K562 (cell line): Measurements from ENCODE around the gene DCTN2. TPM values are rescaled to one million over a fixed set of nuclear protein-coding genes. Genes with fewer than 3 reads are reported as not detected.

Experiments used
- ARID1B ChIP-seq: fragments of 450-650 bp; IDR thresholded peaks from 2 replicates; pipeline ENCODE4 v1.6.1; 2016; ENCODE audit warnings: antibody characterized with exemption, mild to moderate bottlenecking, inconsistent platforms
- CBX1 ChIP-seq: sonication (generic); IDR thresholded peaks from 2 replicates; pipeline ENCODE4 v1.6.1; 2016; ENCODE audit warnings: antibody characterized with exemption, low read depth, mild to moderate bottlenecking
- CXXC5 ChIP-seq: fragments of 250-450 bp; sonication (Bioruptor Pico); IDR thresholded peaks from 2 replicates; pipeline ENCODE4 v1.8.0; 2022; ENCODE audit warnings: inconsistent platforms, mild to moderate bottlenecking, moderate library complexity
- DMBX1 ChIP-seq: fragments of 250-450 bp; sonication (Bioruptor Pico); IDR thresholded peaks from 2 replicates; pipeline ENCODE4 v1.8.0; 2022; ENCODE audit warnings: inconsistent platforms, mild to moderate bottlenecking, moderate library complexity, borderline replicate concordance
- ETV5 ChIP-seq: sonication (generic); formaldehyde crosslinking; IDR thresholded peaks from 2 replicates; pipeline ENCODE4 v1.4.0; 2020; ENCODE audit warnings: low read depth, mild to moderate bottlenecking, missing genetic modification reagents
- JUN ChIP-seq, 2 experiments: sonication (generic) in 1 of 2; formaldehyde crosslinking in 1 of 2; IDR thresholded peaks; 2 replicates each; pipeline versions ENCODE4 v1.6.1 to v1.8.0; 2012 to 2022; ENCODE audit warnings: borderline replicate concordance in 2 of 2, mild to moderate bottlenecking in 2 of 2, improper control_type of control experiment in 1 of 2, low read depth in 1 of 2, low read length in 1 of 2, missing genetic modification reagents in 1 of 2
- MAFG ChIP-seq: fragments of 450-650 bp; conservative IDR thresholded peaks from 2 replicates; pipeline ENCODE4 v1.6.1; 2016; ENCODE audit warnings: missing genetic modification characterization, missing compliant biosample characterization
- MECOM ChIP-seq: fragments of 250-450 bp; sonication (Bioruptor Pico); IDR thresholded peaks from 2 replicates; pipeline ENCODE4 v1.8.0; 2022; ENCODE audit warnings: inconsistent platforms
- MEF2A ChIP-seq: IDR thresholded peaks from 2 replicates; pipeline ENCODE4 v1.6.1; 2011; ENCODE audit warnings: low read depth, mild to moderate bottlenecking, low read length, moderate library complexity; ENCODE audit not compliant: control insufficient read depth
- NCOA4 ChIP-seq: fragments of 450-650 bp; IDR thresholded peaks from 2 replicates; pipeline ENCODE4 v1.6.1; 2018; ENCODE audit warnings: mild to moderate bottlenecking; ENCODE audit not compliant: partially characterized antibody
- RBBP5 ChIP-seq: fragments of 200-600 bp; sonication (generic); IDR thresholded peaks from 2 replicates; pipeline ENCODE4 v1.6.1; 2012; ENCODE audit warnings: borderline replicate concordance, mild to moderate bottlenecking, low read length, control low read depth, inconsistent platforms; ENCODE audit not compliant: insufficient read depth, poor library complexity, severe bottlenecking
- TBP ChIP-seq: optimal IDR thresholded peaks from 2 replicates; pipeline ENCODE3; 2011; ENCODE audit warnings: low read depth, low read length, improper control_type of control experiment
- TRIM24 ChIP-seq, 2 experiments: fragments of 450-650 bp; IDR thresholded peaks; 2 replicates each; pipeline ENCODE4 v1.6.1; 2016
- WHSC1 ChIP-seq: IDR thresholded peaks from one replicate; pipeline ENCODE4 v1.6.1; 2012; ENCODE audit warnings: low read length, control low read depth, inconsistent platforms
- ZNF143 ChIP-seq: sonication (generic); formaldehyde crosslinking; IDR thresholded peaks from 2 replicates; pipeline ENCODE4 v1.9.0; 2022; ENCODE audit warnings: mild to moderate bottlenecking, missing genetic modification reagents
- ZNF431 ChIP-seq: sonication (generic); formaldehyde crosslinking; IDR thresholded peaks from 2 replicates; pipeline ENCODE4 v1.8.0; 2022; ENCODE audit warnings: mild to moderate bottlenecking, missing genetic modification reagents
- polyA plus RNA-seq, 8 experiments: library from polyadenylated mRNA; depleted of rRNA in 4 of 8; stranded (reverse) in 5 of 8; unstranded in 3 of 8; fragments of >200 nt; fragmentation: Nextera tagmentation in 2 of 8; fragmentation: Illumina TruSeq in 1 of 8; extraction: Ambion mirVana in 2 of 8; extraction: Trizol in 1 of 8; gene quantifications; 2 replicates each; pipeline versions ENCODE4 v1.2.1 to v1.2.3, GENCODE V29; 2011 to 2014; ENCODE audit warnings: inconsistent platforms in 1 of 8, missing spikeins in 1 of 8
- total RNA-seq, 7 experiments: library from RNA; depleted of rRNA in 6 of 7; stranded (reverse); fragments of >200 nt in 6 of 7; fragmentation: Illumina TruSeq in 2 of 7; extraction: Trizol in 2 of 7; gene quantifications; 2 replicates each; pipeline versions ENCODE4 v1.2.1 to v1.2.3, GENCODE V29; 2011 to 2021; ENCODE audit warnings: low replicate concordance in 1 of 7
- TF ChIP-seq, protein P1 (sequence below): fragments of 200-800 bp; sonication (Bioruptor generic); IDR thresholded peaks from 2 replicates; pipeline ENCODE4 v1.6.1; 2017; ENCODE audit warnings: missing genetic modification characterization, missing compliant biosample characterization
- TF ChIP-seq, protein P2 (sequence below): sonication (generic); formaldehyde crosslinking; IDR thresholded peaks from 2 replicates; pipeline ENCODE4 v1.8.0; 2022; ENCODE audit warnings: missing genetic modification reagents, mild to moderate bottlenecking, borderline replicate concordance
- TF ChIP-seq, protein P3 (sequence below), 2 experiments: fragments of 450-650 bp in 1 of 2; sonication (generic) in 1 of 2; formaldehyde crosslinking; conservative IDR thresholded peaks; 2 replicates each; pipeline versions ENCODE4 v1.4.0 to v1.8.1; 2020 to 2022; ENCODE audit warnings: mild to moderate bottlenecking in 1 of 2, missing genetic modification reagents in 1 of 2
- TF ChIP-seq, protein P4 (sequence below): sonication (generic); formaldehyde crosslinking; IDR thresholded peaks from 2 replicates; pipeline ENCODE4 v1.8.0; 2022; ENCODE audit warnings: mild to moderate bottlenecking, missing genetic modification reagents

Gene DCTN2
- total and polyA plus RNA-seq, 9 of the 15 experiments (the other 6 are each of a cell fraction or from before 2014, with no cell fraction given), result 43.6 to 270 (median 125) TPM

DNA sequence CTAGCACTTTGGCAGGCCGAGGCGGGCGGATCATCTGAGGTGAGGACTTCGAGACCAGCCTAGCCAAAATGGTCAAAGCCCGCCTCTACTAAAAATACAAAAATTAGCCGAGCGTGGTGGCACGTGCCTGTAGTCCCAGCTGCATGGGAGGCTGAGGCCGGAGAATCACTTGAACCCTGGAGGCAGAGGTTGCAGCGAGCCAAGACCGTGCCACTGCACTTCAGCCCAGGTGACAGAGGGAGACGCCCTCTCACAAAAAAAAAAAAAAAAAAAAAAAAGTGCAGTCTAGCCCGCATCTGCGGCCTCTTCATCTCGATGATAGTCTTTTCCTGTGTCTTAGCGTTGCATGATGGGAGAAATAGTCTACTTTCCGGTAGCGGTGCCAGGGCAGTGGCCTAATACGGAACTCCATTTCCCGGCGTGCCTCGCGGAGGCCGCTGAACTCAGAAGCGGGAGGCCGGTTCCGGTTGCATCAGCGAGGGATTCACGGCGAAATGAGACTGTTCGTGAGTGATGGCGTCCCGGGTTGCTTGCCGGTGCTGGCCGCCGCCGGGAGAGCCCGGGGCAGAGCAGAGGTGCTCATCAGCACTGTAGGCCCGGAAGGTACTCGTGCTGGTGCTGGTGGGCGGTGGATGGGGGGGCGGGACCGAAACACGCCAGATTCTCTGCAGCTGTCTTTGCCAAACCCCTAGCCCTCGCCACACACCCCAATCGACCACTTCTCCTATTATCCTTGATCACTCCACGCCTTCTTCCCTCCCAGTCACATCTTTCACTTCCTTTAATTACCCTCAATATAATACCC lies 59.2 kb downstream of the DCTN2 start, which contains the start of gene MARS1 (continued):
- TF ChIP-seq TRIM24 (IDR thresholded peaks at IDR 0.05) (no peak), ZNF431 (peak; percentile 46; the same call in 1 of the 2 replicates), RBBP5 (peak; percentile 87), MECOM (CRISPR knock-in tag) (no peak), ETV5 (CRISPR knock-in tag) (peak; percentile 90), DMBX1 (CRISPR knock-in tag) (peak; percentile 40; the same call in 1 of the 2 replicates), ZNF143 (CRISPR knock-in tag) (peak; percentile 93), ARID1B (peak; percentile 35; the same call in 1 of the 2 replicates), CBX1 (0 out of 2 replicates have a peak, but pooled peaks have one; percentile 67), CXXC5 (peak; percentile 81), WHSC1 (no peak), JUN (IDR thresholded peaks at IDR 0.05; ENCODE audit: borderline replicate concordance, low read depth, low read length) (peak; percentile 72; the same call in 1 of the 2 replicates), JUN (CRISPR knock-in tag; IDR thresholded peaks at IDR 0.05; ENCODE audit: borderline replicate concordance) (no peak; the same call in 1 of the 2 replicates), MEF2A (no peak), MAFG (no peak), NCOA4 (no peak), TBP (peak; percentile 75)
- TF ChIP-seq, protein P1, sequence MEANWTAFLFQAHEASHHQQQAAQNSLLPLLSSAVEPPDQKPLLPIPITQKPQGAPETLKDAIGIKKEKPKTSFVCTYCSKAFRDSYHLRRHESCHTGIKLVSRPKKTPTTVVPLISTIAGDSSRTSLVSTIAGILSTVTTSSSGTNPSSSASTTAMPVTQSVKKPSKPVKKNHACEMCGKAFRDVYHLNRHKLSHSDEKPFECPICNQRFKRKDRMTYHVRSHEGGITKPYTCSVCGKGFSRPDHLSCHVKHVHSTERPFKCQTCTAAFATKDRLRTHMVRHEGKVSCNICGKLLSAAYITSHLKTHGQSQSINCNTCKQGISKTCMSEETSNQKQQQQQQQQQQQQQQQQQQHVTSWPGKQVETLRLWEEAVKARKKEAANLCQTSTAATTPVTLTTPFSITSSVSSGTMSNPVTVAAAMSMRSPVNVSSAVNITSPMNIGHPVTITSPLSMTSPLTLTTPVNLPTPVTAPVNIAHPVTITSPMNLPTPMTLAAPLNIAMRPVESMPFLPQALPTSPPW, result peak; percentile 70
- TF ChIP-seq, protein P2, sequence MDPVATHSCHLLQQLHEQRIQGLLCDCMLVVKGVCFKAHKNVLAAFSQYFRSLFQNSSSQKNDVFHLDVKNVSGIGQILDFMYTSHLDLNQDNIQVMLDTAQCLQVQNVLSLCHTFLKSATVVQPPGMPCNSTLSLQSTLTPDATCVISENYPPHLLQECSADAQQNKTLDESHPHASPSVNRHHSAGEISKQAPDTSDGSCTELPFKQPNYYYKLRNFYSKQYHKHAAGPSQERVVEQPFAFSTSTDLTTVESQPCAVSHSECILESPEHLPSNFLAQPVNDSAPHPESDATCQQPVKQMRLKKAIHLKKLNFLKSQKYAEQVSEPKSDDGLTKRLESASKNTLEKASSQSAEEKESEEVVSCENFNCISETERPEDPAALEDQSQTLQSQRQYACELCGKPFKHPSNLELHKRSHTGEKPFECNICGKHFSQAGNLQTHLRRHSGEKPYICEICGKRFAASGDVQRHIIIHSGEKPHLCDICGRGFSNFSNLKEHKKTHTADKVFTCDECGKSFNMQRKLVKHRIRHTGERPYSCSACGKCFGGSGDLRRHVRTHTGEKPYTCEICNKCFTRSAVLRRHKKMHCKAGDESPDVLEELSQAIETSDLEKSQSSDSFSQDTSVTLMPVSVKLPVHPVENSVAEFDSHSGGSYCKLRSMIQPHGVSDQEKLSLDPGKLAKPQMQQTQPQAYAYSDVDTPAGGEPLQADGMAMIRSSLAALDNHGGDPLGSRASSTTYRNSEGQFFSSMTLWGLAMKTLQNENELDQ, result 0 out of 2 replicates have a peak, but pooled peaks have one; percentile 89
- TF ChIP-seq, protein P3, sequence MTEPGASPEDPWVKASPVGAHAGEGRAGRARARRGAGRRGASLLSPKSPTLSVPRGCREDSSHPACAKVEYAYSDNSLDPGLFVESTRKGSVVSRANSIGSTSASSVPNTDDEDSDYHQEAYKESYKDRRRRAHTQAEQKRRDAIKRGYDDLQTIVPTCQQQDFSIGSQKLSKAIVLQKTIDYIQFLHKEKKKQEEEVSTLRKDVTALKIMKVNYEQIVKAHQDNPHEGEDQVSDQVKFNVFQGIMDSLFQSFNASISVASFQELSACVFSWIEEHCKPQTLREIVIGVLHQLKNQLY (CRISPR knock-in tag; conservative IDR thresholded peaks at IDR 0.05), result no peak
- TF ChIP-seq, protein P4, sequence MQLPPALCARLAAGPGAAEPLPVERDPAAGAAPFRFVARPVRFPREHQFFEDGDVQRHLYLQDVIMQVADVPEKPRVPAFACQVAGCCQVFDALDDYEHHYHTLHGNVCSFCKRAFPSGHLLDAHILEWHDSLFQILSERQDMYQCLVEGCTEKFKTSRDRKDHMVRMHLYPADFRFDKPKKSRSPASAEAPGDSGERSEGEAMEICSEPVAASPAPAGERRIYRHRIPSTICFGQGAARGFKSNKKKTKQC (CRISPR knock-in tag), result peak; percentile 73; the same call in 1 of the 2 replicates
